Measurements from ENCODE around the gene AGK.
A peak's percentile ranks its signal among the peaks of the same experiment; 100 is the strongest.

DNA sequence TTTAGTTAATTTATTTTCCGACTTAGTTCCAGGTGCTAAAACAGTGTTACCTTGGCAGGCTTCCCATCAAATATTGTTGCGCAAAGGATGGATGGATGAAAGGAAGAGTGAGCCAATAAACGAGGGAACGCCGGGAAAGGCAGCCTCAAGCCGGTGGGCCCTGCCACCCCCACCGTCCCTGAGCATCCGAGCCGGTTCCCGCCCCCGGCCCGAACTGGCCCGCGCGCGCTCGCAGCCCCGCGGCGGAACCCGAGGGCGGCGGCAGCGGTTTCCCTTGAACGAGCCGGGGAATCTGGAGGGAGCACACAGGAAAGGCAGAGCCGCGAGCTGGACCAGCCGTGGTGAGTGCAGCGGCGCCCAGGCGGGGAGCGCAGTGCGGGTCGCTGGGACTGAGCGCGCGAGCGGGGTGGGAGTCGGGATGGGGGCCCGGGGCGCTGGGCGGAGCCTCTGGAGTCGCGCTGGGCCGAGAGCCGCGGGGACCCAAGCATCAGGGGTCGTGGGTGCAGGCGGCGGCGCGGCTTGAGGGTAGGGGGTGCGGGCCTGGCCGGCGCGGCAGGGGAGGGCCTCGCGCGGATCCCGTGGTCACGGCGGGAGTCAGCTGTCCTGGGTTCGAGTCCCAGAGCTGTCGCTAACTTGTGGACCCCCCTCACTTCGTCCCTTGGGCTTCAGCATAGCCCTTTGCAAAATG is at the start of gene AGK:
- TF ChIP-seq, protein P1, sequence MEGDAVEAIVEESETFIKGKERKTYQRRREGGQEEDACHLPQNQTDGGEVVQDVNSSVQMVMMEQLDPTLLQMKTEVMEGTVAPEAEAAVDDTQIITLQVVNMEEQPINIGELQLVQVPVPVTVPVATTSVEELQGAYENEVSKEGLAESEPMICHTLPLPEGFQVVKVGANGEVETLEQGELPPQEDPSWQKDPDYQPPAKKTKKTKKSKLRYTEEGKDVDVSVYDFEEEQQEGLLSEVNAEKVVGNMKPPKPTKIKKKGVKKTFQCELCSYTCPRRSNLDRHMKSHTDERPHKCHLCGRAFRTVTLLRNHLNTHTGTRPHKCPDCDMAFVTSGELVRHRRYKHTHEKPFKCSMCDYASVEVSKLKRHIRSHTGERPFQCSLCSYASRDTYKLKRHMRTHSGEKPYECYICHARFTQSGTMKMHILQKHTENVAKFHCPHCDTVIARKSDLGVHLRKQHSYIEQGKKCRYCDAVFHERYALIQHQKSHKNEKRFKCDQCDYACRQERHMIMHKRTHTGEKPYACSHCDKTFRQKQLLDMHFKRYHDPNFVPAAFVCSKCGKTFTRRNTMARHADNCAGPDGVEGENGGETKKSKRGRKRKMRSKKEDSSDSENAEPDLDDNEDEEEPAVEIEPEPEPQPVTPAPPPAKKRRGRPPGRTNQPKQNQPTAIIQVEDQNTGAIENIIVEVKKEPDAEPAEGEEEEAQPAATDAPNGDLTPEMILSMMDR (IDR thresholded peaks at IDR 0.05), result no peak
- peak; percentile 20 for TF ChIP-seq POLR2A (IDR thresholded peaks at IDR 0.05)

All from Peyer's patch (tissue), 4 donors.